AG04450 (cell line): ENCODE results near the gene RAD51C. TPM values are rescaled to one million over a fixed set of nuclear protein-coding genes. Genes with fewer than 3 reads are reported as not detected.

ENCODE experiments used
- CTCF ChIA-PET: fragments of 300-600, 350-600 bp; formaldehyde crosslinking; extraction: SDS; loops from one replicate; lab custom pipeline; 2022; ENCODE audit warnings: antibody characterized with exemption, inconsistent platforms; lab: Charles Lee
- POLR2A ChIA-PET: fragments of 350-600 bp; formaldehyde crosslinking; extraction: SDS; loops from one replicate; lab custom pipeline; 2021; ENCODE audit warnings: antibody characterized with exemption, inconsistent platforms; lab: Yijun Ruan, JAX
- DNase-seq: peaks from one replicate; pipeline ENCODE4 v3.0.0-alpha.2; 2011; ENCODE audit warnings: low read depth, low spot score
- H3K27ac ChIP-seq: one replicate; pipeline ENCODE4 v1.5.1; 2012; ENCODE audit warnings: low read depth, low read length, control low read depth
- H3K27me3 ChIP-seq: one replicate; pipeline ENCODE4 v1.6.0; 2012; ENCODE audit warnings: low read length; ENCODE audit not compliant: control insufficient read depth, insufficient read depth
- H3K4me3 ChIP-seq: 2 replicates; pipeline ENCODE4 v1.5.1; 2011; ENCODE audit warnings: mild to moderate bottlenecking, low read depth, low read length, control low read depth
- H3K9me3 ChIP-seq: 2 replicates; pipeline ENCODE4 v1.5.1; 2012; ENCODE audit warnings: low read length; ENCODE audit not compliant: control insufficient read depth, insufficient read depth
- polyA plus RNA-seq: library from polyadenylated mRNA; depleted of rRNA; stranded (reverse); fragments of >200 nt; gene quantifications from 2 replicates; pipeline ENCODE4 v1.2.3, GENCODE V29; 2011
- TF ChIP-seq, protein P1 (sequence below): IDR thresholded peaks from 2 replicates; pipeline ENCODE4 v1.5.1; 2011; ENCODE audit warnings: low read depth, low read length, control low read depth, inconsistent platforms

RAD51C gene
- polyA plus RNA-seq, 1 experiment = 36.1 TPM

DNA sequence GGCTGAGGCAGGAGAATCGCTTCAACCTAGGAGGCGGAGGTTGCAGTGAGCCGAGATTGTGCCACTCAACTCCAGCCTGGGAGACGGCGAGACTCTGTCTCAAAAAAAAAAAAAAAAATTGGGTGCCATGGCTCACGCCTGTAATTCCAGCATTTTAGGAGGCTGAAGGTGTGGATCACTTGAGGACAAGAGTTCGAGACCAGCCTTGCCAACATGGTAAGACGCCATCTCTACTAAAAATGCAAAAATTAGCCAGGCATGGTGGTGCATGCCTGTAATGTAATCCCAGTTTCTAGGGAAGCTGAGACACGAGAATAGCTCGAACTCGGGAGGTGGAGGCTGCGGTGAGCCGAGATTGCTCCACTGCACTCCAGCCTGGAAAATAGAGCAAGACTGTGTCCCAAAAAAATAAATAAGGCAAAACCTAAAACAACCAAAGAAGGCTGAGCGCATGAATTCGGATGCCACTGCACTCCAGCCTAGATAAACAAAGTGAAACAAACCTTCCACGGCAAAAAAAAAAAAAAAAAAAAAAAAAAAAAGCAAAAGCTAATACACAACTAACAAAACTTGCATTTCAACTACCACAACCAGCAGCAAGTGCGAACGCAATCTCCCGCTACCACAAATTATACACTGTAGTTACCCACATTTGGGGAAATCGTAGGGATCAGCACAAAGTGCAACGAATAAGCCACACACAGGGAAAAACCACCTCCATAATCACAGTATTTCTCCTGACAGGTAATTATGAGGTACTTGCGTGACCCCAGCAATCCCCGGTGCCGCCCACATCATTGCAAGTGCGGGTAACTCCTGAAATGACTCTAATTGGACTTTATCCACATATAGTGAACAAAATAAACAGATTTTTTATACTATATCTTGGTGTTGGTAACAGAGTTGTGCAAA lies 26.2 kb upstream of the RAD51C start:
- TF ChIP-seq, protein P1, sequence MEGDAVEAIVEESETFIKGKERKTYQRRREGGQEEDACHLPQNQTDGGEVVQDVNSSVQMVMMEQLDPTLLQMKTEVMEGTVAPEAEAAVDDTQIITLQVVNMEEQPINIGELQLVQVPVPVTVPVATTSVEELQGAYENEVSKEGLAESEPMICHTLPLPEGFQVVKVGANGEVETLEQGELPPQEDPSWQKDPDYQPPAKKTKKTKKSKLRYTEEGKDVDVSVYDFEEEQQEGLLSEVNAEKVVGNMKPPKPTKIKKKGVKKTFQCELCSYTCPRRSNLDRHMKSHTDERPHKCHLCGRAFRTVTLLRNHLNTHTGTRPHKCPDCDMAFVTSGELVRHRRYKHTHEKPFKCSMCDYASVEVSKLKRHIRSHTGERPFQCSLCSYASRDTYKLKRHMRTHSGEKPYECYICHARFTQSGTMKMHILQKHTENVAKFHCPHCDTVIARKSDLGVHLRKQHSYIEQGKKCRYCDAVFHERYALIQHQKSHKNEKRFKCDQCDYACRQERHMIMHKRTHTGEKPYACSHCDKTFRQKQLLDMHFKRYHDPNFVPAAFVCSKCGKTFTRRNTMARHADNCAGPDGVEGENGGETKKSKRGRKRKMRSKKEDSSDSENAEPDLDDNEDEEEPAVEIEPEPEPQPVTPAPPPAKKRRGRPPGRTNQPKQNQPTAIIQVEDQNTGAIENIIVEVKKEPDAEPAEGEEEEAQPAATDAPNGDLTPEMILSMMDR = no peak
- no peak overlapping the region for H3K4me3 ChIP-seq
- ChIA-PET POLR2A (no interaction called here), CTCF (interaction anchor here (0.6 to 0.7 kb wide), 2 partner anchors 45 to 684 kb away, joined by 3 to 4 read pairs; no protein-coding TSS in a partner anchor)
- DNase-seq = no peak
- peaks cover 3% of the 10 kb centered on the region; the same call in 1 of the 2 replicates for H3K9me3 ChIP-seq
- H3K27ac ChIP-seq = no peak overlapping the region
- no peaks in the 10 kb centered on the region for H3K27me3 ChIP-seq

DNA sequence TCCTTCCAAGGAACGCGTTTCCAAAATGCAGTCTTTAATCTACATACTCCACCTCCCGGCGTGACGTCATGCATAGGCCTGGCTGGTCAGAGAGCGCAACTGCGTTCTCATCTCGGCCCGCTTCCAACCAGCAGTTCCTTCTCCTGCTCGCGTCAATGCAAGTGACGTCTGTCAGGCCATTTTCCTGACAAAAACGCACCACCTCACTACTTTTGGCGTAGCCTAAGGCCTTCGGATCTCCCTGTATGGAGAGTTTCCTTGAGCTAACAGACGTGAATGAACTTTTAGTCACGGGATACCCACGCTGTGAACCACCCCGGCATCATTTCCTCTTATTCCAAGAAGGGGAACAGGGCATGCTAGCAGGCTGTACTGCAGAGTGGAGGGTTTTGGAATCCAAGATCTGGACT lies 25.5 kb upstream of the RAD51C start:
- no peak overlapping the region for H3K4me3 ChIP-seq
- ChIA-PET POLR2A (no interaction called here), CTCF (interaction anchor here (0.6 to 0.7 kb wide), 2 partner anchors 44 to 684 kb away, joined by 3 to 4 read pairs; no protein-coding TSS in a partner anchor)
- TF ChIP-seq, protein P1 = no peak
- DNase-seq = no peak
- no peak overlapping the region for H3K27ac ChIP-seq
- no peaks in the 10 kb centered on the region; the same call in 1 of the 2 replicates for H3K9me3 ChIP-seq
- H3K27me3 ChIP-seq = no peaks in the 10 kb centered on the region

DNA sequence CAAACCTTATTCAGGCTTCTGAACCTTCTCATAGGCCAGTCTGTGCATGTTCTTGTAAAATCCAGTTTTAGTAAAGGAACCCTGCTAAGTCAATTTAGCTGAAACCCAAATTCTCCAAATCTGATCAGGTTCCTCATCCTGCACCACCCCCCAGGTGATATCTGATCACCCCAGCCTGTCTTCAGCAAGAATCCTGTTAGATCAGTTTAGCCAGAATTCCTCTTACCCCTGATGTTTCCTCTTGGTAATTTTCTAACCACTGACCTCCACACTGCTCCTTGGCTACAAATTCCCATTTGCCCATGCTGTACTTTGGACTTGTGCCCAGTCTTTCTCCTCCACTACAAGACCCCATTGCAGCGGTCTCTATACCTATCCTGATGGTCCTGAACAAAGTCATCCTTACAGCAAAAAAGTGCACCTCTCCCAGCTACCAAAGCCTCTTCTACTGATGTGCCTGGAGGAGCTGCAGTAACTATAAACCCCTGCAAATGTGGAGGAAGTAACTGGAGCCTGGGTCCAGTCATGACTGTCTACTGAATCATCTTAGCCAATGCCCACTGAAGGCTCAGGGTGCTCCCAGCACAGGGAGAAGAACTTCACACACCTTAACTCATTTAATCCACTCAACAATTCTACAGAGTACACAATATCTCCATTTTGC lies 24.3 kb upstream of the RAD51C start:
- POLR2A ChIA-PET = interaction anchor here (0.7 to 1.0 kb wide), 2 partner anchors 10 to 439 kb away, joined by 4 to 5 read pairs; partner anchors contain the start of gene TRIM37
- Histone ChIP-seq H3K4me3 (no peak overlapping the region), H3K9me3 (no peaks in the 10 kb centered on the region; the same call in 1 of the 2 replicates), H3K27me3 (no peaks in the 10 kb centered on the region), H3K27ac (no peak overlapping the region)
- DNase-seq = no peak
- CTCF ChIA-PET = no interaction called here
- TF ChIP-seq, protein P1 = no peak

DNA sequence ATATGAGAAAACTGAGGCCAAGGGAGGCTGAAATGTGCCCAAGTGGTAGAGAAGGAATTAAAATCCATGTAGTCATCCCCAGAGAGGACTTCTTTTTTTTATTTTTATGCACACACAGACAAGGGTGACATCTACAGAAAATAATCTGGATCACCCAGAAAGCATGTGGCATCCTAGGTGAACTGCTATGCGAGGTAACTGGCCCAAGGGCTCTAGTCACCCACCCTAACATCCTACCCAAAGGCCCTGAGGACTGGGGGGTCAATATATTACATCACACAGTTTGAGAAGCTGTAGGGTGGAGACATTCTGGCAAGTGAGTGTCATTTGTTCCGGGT lies 23.8 kb upstream of the RAD51C start:
- ChIA-PET CTCF (no interaction called here), POLR2A (interaction anchor here (1.0 kb wide), 1 partner anchor 10 kb away, joined by 5 read pairs; no protein-coding TSS in a partner anchor)

More for the DNA sequence above, 23.8 kb upstream of the RAD51C start:
- no peaks in the 10 kb centered on the region for H3K27me3 ChIP-seq
- no peaks in the 10 kb centered on the region; the same call in 1 of the 2 replicates for H3K9me3 ChIP-seq
- no peak overlapping the region for H3K27ac ChIP-seq
- no peak for DNase-seq
- TF ChIP-seq, protein P1 = no peak
- H3K4me3 ChIP-seq = no peak overlapping the region
